22Rv1 (cell line): ENCODE data around the gene EPS15.

ENCODE experiments used
- CTCF ChIP-seq: fragments of 450-650 bp; IDR thresholded peaks from 2 replicates; pipeline ENCODE4 v1.5.1; 2017; ENCODE audit warnings: mild to moderate bottlenecking
- ZFX ChIP-seq: fragments of 450-650 bp; IDR thresholded peaks from 2 replicates; pipeline ENCODE4 v1.6.1; 2017; ENCODE audit warnings: antibody characterized with exemption, borderline replicate concordance

GRCh38 chr1:51340380-51340779, 178.7 kb downstream of the EPS15 start:
- TF ChIP-seq CTCF = no peak
- no peak for TF ChIP-seq ZFX
